Renal cortex interstitium (tissue), 15 donors: ENCODE results near the gene PHF1. TPM values are rescaled to one million over a fixed set of nuclear protein-coding genes. Genes with fewer than 3 reads are reported as not detected.
A peak's percentile ranks its signal among the peaks of the same experiment; 100 is the strongest.
"Not testable (repeated sequence)": the region's sequence is repeated elsewhere in the genome, so short reads cannot be mapped to it uniquely, and the experiment has no call there.

Experiments used
- DNase-seq, 11 donors: peaks; one replicate each; pipeline ENCODE4 v3.0.0-alpha.2; 2013; ENCODE audit warnings: low read depth in 9 of 11, low spot score in 4 of 11; ENCODE audit errors: extremely low read depth in 1 of 11
- long read RNA-seq, 16 experiments: transcript quantifications; one replicate each; lab custom pipeline, GENCODE V29; 2026
- polyA plus RNA-seq, 3 donors: library from polyadenylated mRNA; unstranded; fragments of 120-200 nt; gene quantifications; one replicate each; pipeline ENCODE4 v1.2.1, GENCODE V29; 2013; ENCODE audit not compliant: insufficient read length in 3 of 3

The PHF1 gene
- polyA plus RNA-seq = 10 to 100 TPM; 57.8 to 82.8 (median 68.8) TPM
- long read RNA-seq, donor 1, partial matches to known transcripts = 0 of 4 reads
- long read RNA-seq, donor 1, other reads (novel, unspliced or antisense) = 0 of 4 reads
- long read RNA-seq, donor 2, partial matches to known transcripts = 45 of 342 reads
- long read RNA-seq, donor 2, other reads (novel, unspliced or antisense) = 295 of 342 reads
- long read RNA-seq, donor 3, partial matches to known transcripts = 316 of 538 reads
- long read RNA-seq, donor 3, other reads (novel, unspliced or antisense) = 218 of 538 reads
- long read RNA-seq, donor 4, partial matches to known transcripts = 0 of 2 reads
- long read RNA-seq, donor 4, other reads (novel, unspliced or antisense) = 0 of 2 reads
- long read RNA-seq, donor 5 = 0 reads
- long read RNA-seq, donor 6, partial matches to known transcripts = 0 of 3 reads
- long read RNA-seq, donor 6, other reads (novel, unspliced or antisense) = 0 of 3 reads
- long read RNA-seq, donor 7, partial matches to known transcripts = 121 of 553 reads
- long read RNA-seq, donor 7, other reads (novel, unspliced or antisense) = 426 of 553 reads
- long read RNA-seq, donor 8 = 0 reads
- long read RNA-seq, donor 9, partial matches to known transcripts = 0 of 7 reads
- long read RNA-seq, donor 9, other reads (novel, unspliced or antisense) = 0 of 7 reads
- long read RNA-seq, donor 10, partial matches to known transcripts = 17 of 21 reads
- long read RNA-seq, donor 10, other reads (novel, unspliced or antisense) = 0 of 21 reads
- long read RNA-seq, donor 11, partial matches to known transcripts = 0 of 1 reads
- long read RNA-seq, donor 11, other reads (novel, unspliced or antisense) = 0 of 1 reads
- long read RNA-seq, donor 12, partial matches to known transcripts = 0 of 3 reads
- long read RNA-seq, donor 12, other reads (novel, unspliced or antisense) = 0 of 3 reads
- long read RNA-seq, donor 13 = 0 reads
- long read RNA-seq, donor 14, transcript PHF1-202 (15 exons, 2,330 nt) = major isoform, 5 of 7 reads
- long read RNA-seq, donor 14, partial matches to known transcripts = 0 of 7 reads
- long read RNA-seq, donor 14, other reads (novel, unspliced or antisense) = 0 of 7 reads
- long read RNA-seq, donor 15, partial matches to known transcripts = 0 of 3 reads
- long read RNA-seq, donor 15, other reads (novel, unspliced or antisense) = 0 of 3 reads
- long read RNA-seq, donor 16, partial matches to known transcripts = 8 of 17 reads
- long read RNA-seq, donor 16, other reads (novel, unspliced or antisense) = 0 of 17 reads

DNA sequence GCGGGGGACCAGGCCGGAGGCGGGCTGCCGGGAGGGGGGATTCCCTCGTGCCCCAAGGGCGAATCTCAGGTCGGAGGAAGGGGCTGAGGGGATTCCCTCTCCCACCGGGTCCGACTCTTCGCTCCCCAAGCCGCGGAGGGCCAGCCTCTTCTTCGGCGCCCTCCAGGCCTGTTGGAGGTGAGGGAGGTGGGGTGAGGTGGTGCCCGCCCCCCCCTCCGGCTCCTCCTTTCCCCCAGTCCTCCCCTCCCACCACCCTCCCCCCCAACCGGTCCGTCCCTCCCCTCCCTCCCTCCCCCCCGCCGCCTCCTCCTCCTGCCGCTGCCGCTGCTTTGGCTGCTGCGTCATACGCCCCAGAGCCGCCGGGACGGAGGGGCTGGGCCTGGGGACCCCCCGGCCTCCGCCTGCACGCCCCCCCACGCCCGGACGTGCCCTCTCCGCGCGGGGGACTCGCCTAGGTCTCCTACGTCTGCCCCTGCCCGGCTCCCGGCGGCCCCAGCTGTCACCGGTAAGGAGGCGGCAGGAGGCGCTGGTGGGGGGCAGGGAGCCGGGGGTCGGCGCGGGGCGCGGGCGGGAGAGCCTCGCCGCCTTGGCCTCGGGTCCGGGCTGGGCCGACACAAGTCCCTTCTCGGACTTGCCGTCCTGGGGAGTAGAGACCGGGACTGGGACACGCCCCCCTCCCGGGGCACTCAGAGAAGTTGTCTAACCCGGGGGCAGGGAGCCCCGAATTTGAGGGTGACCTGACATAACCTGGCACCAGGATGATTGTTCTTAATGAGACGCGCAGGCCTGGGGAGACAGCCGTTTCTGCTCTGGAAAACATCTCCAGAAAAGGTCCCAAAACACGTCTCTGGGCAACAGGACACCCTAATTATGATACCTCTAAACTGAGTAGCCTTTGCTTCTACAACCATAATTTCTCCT, at the start of gene PHF1:
TSS of gene PHF1 (plus strand) at position 304 of the 921 bp plus-strand sequence. CDS start 1,250 bp downstream, outside the sequence.
- no peak for DNase-seq

DNA sequence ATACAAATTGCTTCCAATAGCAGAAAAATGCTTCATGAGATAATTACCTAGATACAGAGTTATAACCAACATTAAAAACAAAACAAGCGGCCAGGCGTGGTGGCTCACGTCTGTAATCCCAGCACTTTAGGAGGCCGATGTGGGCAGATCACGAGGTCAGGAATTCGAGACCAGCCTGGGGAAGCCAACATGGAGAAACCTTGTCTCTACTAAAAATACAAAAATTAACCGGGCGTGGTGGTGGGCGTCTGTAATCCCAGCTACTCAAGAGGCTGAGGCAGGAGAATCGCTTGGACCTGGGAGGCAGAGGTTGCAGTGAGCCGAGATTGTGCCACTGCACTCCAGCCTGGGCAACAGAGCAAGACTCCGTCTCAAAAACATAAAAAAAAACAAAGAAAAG, 47.3 kb upstream of the PHF1 start:
- not testable (repeated sequence) for DNase-seq

DNA sequence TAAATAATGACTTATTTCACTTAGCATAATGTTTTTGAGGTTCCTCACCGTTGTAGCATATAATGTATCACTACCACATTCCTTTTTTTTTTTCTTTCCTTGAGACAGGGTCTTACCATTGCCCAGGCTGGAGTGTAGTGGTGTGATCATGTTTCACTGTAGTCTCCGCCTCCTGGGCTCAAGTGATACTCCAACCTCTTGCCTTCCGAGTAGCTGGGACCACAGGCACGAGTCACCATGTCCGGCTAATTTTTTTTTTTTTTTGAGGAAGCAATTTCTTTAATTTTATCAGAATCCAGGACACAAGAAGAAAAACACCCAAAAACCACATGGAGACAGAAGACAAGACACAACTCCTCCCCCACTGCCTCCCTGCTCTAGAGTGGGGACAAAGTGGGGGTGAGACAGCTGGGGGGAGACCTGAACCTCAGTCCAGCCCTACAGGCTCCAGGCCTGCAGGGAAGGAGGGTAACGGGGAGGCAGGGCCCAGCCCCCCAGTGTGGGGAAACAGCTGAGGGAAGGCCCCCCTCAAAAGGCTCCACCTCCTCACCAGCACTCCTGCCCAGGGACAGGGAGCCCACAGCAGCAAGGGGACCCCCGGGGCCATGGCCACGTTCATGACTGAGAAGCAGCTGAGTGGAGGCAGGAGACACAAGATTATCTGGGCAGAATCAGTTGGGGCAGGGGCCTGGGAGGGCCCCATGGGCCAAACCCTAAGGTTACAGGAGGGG, 46.2 kb upstream of the PHF1 start:
- DNase-seq = peak in 7 of 11 donors; percentile 38 to 76 (median 58)

DNA sequence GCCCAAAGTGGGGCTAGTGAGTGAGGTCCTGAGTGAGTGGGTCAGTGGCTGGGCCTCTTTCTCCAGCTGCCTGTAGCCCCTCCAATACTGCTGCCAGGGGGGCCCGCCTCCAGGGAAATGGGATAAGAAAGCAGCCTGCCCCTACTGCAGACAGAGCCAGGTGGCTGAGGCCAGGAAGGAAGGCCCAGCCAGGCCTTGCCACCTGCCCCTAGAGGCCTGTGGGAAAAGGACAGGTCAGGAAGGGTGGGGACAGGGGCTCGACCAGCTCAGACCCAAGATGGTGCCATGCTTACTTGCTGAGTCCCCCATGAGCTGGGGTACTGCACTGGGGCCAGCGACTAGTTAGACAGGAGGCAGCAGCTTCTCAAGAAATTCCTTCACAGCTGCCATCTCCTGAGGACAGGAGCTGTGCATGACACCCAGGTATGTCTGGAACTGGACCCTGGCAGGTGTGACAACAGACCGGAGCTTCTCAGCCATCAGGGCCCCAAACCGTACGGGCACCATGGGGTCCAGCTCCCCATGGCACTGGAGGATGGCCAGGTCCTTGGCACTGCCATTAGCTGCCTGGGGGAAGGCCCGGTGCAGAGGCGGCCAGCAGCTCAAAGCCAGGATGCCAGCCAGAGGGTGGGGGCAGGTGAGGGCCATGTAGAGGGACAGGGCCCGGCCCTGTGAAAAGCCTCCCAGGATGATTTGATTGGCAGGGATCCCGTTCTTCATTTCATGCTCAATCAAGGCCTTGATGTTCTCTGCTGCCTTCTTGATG, 45.4 kb upstream of the PHF1 start:
- not testable (repeated sequence) for DNase-seq

DNA sequence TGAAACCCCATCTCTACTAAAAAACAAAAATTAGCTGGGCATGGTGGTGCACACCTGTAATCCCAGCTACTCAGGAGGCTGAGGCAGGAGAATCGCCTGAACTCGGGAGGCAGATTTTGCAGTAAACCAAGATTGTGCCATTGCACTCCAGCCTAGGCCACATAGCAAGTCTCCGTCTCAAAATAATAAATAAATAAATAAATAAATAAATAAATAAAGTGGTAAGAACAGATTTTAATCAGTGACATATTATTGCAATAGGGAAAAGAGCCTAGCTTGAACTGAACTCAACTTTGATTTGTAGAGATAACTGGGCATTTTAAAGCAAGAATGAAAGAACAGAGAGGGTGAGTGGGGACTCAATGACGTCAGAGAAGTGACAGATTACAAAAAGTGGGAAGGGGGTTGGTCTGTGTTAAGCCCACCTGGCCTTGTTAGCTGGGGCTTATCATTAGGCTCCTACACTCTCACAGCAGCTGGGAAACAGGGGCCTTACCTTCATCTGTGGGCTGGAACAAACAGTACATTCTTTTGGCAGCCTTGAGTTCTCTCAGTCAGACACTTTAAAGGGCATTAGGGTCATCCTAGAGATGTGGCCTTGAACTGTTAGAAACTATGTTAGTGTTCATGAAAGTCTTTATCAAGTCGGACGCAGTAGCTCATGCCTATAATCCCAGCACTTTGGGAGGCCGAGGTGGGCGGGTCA, 43.7 kb upstream of the PHF1 start:
- no peak for DNase-seq

DNA sequence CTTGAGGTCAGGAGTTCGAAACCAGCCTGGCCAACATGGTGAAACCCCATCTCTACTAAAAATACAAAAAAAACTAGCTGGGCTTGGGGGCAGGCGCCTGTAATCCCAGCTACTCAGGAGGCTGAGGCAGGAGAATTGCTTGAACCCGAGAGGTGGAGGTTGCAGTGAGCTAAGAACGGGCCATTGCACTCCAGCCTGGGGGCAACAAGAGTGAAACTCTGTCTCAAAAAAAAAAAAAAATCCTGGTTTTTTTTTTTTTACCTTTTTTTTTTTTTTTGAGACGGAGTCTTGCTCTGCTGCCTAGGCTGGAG, 43.1 kb upstream of the PHF1 start:
- DNase-seq = not testable (repeated sequence)

DNA sequence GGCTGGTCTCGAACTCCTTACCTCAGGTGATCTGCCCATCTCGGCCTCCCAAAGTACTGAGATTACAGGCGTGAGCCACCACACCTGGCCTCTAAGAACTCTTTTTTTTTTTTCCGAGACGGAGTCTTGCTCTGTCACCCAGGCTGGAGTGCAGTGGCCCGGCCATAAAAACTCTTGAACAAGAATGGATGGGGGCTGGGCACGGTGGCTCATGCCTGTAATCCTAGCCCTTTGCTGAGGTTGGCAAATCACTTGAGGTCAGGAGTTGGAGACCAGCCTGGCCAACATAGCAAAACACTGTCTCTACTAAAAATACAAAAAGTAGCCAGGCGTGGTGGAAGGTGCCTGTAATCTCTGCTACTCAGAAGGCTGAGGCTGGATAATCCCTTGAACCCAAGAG, 38.9 kb upstream of the PHF1 start:
- not testable (repeated sequence) for DNase-seq

DNA sequence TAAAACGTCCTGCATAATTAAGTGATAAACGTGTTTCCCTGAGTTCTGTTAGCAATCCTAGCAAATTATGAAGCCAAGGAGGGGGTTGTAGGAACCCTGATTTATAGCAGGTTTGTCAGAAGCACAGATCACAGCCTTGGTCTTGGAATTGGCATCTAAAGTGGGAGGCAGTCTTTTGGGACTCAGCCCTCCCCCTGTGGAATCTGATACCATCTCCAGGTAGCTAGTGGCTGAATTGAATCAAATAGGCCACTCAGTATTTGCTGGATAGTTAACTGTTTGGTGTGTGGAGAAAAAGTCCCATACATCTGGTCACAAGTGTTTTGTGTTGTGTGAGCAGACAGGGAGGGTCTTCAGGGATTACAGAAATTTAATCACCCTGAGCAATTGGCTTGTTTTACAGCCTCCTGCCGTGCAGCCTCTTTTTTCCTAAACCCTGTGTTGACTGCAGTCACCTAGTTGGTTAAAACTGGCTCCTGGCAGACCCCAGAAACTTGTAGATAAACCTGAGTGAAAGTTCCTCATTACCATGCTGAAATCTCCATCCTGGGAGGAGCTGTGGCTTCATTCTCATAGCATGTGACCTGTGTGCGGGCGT, 38.2 kb upstream of the PHF1 start:
- peak in 2 of 11 donors; percentile 44 to 53 for DNase-seq

DNA sequence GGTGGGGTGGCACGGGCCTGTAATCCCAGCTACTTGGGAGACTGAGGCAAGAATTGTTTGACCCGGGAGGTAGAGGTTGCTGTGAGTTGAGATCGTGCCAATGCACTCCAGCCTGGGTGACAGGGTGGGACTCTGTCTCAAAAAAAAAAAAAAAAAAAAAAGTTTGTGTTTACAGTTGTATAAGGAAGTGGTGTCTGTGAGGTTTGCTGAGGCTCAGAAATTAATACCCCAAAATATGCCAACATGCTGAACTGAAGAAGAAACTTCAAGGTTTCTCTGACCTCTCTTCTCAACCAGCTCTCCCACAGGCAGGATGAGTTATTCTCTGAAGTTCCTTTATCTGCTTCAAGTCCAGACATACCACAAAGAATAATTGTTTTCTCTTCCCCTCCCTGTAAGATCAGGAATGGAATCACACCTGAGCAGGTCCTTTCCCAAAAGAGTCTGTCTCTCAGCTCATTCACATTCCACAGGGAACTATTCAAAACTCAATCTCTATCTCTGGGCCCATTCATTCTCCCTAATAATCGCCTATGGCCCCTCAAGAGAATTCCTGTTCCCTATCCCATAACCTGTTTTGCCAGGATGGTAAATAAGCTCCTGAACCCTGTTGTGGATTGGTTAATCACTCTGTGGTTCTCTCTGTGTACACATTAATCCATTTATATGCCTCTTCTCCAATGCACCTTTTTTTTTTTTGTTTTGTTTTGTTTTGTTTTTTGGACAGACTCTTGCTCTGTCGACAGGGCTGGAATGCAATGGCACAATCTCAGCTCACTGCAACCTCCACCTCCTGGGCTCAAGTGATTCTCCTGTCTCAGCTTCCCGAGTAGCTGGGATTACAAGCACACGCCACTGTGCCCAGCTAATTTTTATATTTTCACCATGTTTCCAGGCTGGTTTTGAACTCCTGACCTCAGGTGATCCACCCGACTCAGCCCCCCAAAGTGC, 36.6 kb upstream of the PHF1 start:
- no peak for DNase-seq

DNA sequence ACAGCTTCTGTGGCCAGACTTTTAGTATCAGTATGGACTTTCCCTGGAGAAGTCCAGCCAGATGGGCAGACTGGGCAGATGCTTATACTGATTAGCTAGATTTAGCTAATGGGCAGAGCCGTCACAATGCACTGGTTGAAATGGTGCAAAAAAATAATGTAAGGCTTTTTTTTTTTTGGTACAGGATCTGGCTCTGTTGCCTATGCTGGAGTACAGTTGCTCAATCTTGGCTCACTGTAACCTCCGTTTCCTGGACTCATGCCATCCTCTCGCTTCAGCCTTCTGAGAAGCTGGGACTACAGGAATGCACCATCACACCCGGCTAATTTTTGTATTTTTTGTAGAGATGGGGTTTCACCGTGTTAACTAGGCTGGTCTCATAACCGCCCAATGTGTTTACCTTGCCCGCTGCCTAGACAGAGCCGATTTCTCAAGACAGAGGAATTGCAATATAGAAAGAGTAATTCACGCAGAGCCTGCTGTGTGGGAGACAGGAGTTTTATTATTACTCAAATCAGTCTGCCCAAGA, 35.6 kb upstream of the PHF1 start:
- peak in 3 of 11 donors; percentile 28 to 45 (median 31) for DNase-seq

DNA sequence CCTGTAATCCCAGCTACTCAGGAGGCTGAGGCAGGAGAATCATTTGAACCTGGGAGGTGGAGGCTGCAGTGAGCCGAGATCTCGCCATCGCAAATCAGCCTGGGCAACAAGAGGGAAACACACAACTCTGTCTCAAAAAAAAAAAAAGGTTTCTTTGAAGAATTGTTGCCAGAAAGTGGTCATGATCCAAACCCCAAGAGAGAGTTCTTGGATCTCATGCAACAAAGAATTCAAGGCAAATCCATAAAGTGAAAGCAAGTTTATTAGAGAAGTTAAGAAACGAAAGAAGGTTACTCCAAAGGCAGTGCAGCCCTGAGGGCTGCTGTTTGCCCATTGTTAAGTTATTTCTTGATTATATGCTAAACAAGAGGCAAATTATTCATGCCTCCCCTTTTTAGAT, 33.6 kb upstream of the PHF1 start:
- no peak for DNase-seq

DNA sequence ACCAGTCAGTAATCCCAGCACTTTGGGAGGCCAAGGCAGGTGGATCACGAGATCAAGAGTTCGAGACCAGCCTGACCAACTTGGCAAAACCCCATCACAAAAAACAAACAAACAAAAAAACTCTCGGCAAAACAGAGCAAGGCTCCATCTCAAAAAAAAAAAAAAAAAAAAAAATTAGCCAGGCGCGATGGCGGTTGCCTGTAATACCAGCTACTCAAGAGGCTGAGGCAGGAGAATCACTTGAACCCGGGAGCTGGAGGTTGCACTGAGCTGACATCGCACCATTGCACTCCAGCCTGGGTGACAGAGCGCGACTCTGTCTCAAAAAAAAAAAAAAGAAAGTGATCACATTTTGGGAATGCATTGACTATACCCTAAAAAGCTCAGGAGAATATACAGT, 31.6 kb upstream of the PHF1 start:
- DNase-seq = not testable (repeated sequence)

DNA sequence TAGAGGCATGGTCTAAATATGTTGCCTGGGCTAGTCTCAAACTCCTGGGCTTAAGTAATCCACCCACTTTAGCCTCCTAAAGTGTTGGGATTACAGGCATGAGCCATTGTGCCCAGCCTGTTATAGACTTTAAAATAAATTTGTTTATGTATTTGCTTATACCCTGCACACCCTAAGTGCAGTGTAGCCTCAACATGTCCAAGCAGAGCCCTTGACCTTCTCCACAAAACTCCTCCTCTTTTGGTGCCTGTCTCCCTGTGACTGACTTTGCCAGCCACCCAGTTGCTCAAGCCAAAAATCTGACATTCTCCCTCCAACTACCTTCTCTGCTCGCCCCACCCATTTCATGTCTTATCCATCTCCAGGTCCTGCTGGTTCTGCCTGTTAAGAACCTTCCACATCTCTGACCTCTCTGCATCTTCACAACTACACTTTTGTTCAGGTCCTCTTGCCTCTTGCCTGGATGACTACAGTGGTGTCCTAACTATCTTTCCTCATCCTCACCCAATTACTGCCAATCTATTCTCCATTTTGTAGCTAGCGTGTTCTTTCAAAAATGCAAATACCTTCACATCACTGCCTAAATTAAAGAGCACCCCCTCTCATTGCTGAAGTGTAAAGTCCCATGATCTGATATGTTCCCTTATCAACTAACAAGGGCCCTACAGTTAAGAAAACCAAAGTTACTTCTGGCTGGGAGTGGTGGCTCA, 30.4 kb upstream of the PHF1 start:
- no peak for DNase-seq
